OCI-LY7 (cell line): Measurements from ENCODE around the gene PLCL2. TPM values are rescaled to one million over a fixed set of nuclear protein-coding genes. Genes with fewer than 3 reads are reported as not detected.

Experiments
- BruUV-seq: library from RNA; stranded (reverse); fragments of 400-500 nt; replicated peaks from 2 replicates; lab custom pipeline; 2021; lab: Mats Ljungman, UMichigan
- CTCF ChIA-PET: fragments of 300-600 bp; sonication (Branson Sonifier 250); formaldehyde crosslinking; loops from one replicate; lab custom pipeline; 2022; ENCODE audit warnings: antibody characterized with exemption; ENCODE audit not compliant: unreplicated experiment; lab: Charles Lee
- POLR2A ChIA-PET: fragments of 300-600 bp; sonication (Branson Sonifier 250); formaldehyde crosslinking; loops from one replicate; lab custom pipeline; 2022; ENCODE audit warnings: antibody characterized with exemption; lab: Charles Lee
- DNase-seq: peaks from one replicate; pipeline ENCODE4 v3.0.0-alpha.2; 2015; ENCODE audit warnings: low spot score
- H2AFZ ChIP-seq: fragments of 200-600 bp; sonication (generic), shearing (Covaris generic); 2 replicates; pipeline ENCODE4 v1.6.1; 2014; ENCODE audit warnings: mild to moderate bottlenecking, antibody characterized with exemption, low read length, moderate library complexity
- H3K27ac ChIP-seq: fragments of 200-600 bp; sonication (generic); 2 replicates; pipeline ENCODE4 v1.5.1; 2014; ENCODE audit warnings: mixed run types, low read depth, mild to moderate bottlenecking, moderate library complexity, low read length, inconsistent platforms; ENCODE audit not compliant: poor library complexity, severe bottlenecking
- H3K36me3 ChIP-seq: fragments of 200-600 bp; sonication (generic); 2 replicates; pipeline ENCODE4 v1.6.1; 2014; ENCODE audit warnings: mild to moderate bottlenecking, antibody characterized with exemption, low read length, moderate library complexity, mixed read lengths; ENCODE audit not compliant: insufficient read depth
- H3K4me1 ChIP-seq: fragments of 200-600 bp; sonication (generic); 2 replicates; pipeline ENCODE4 v1.5.1; 2014; ENCODE audit warnings: mild to moderate bottlenecking, low read length; ENCODE audit not compliant: insufficient read depth, poor library complexity, severe bottlenecking
- H3K4me2 ChIP-seq: fragments of 200-600 bp; sonication (generic); 2 replicates; pipeline ENCODE4 v1.6.1; 2014; ENCODE audit warnings: mild to moderate bottlenecking, low read length
- H3K4me3 ChIP-seq: fragments of 200-600 bp; sonication (generic); 2 replicates; pipeline ENCODE4 v1.5.1; 2014; ENCODE audit warnings: mild to moderate bottlenecking, low read depth, low read length; ENCODE audit not compliant: poor library complexity, severe bottlenecking
- H3K79me2 ChIP-seq: fragments of 200-600 bp; sonication (generic); 2 replicates; pipeline ENCODE4 v1.6.1; 2016; ENCODE audit warnings: low read depth, mild to moderate bottlenecking, low read length, moderate library complexity, mixed read lengths; ENCODE audit not compliant: insufficient read depth
- H3K9me2 ChIP-seq: fragments of 200-600 bp; sonication (generic); 2 replicates; pipeline ENCODE4 v1.6.1; 2016; ENCODE audit warnings: mild to moderate bottlenecking, low read length, mixed read lengths; ENCODE audit not compliant: insufficient read depth
- H3K9me3 ChIP-seq: fragments of 200-600 bp; sonication (generic); 2 replicates; pipeline ENCODE4 v1.6.1; 2014; ENCODE audit warnings: mild to moderate bottlenecking, mixed run types, low read length, mixed read lengths
- H4K20me1 ChIP-seq: fragments of 200-600 bp; sonication (generic); 2 replicates; pipeline ENCODE4 v1.6.1; 2014; ENCODE audit warnings: mild to moderate bottlenecking, antibody characterized with exemption, low read length, moderate library complexity, mixed read lengths; ENCODE audit not compliant: insufficient read depth
- CTCF ChIP-seq: fragments of 200-600 bp; sonication (generic); conservative IDR thresholded peaks from 2 replicates; pipeline ENCODE4 v1.5.1; 2014; ENCODE audit warnings: mild to moderate bottlenecking, antibody characterized with exemption, low read length, moderate library complexity, mixed read lengths
- EZH2phosphoT487 ChIP-seq: fragments of 200-600 bp; sonication (generic); IDR thresholded peaks from 2 replicates; pipeline ENCODE4 v1.6.1; 2018; ENCODE audit warnings: low read depth, borderline replicate concordance, mild to moderate bottlenecking, mixed run types, antibody characterized with exemption, low read length, moderate library complexity, mixed read lengths
- intact Hi-C: fragments of 100-400 bp; cut with micrococcal nuclease; formaldehyde crosslinking; loops from one replicate; pipeline ENCODE4 v1.10.0; 2022; ENCODE audit not compliant: unreplicated experiment
- total RNA-seq, 2 experiments: library from RNA; depleted of rRNA in 1 of 2; stranded (reverse); fragments of >200 nt in 1 of 2; shearing (Covaris generic) in 1 of 2; gene quantifications; 2 replicates each; pipeline ENCODE4 v1.2.3, GENCODE V29; 2014 to 2022

The PLCL2 gene
- total RNA-seq, 2 experiments from 2014 or later: 34.1 to 41.6 TPM

DNA sequence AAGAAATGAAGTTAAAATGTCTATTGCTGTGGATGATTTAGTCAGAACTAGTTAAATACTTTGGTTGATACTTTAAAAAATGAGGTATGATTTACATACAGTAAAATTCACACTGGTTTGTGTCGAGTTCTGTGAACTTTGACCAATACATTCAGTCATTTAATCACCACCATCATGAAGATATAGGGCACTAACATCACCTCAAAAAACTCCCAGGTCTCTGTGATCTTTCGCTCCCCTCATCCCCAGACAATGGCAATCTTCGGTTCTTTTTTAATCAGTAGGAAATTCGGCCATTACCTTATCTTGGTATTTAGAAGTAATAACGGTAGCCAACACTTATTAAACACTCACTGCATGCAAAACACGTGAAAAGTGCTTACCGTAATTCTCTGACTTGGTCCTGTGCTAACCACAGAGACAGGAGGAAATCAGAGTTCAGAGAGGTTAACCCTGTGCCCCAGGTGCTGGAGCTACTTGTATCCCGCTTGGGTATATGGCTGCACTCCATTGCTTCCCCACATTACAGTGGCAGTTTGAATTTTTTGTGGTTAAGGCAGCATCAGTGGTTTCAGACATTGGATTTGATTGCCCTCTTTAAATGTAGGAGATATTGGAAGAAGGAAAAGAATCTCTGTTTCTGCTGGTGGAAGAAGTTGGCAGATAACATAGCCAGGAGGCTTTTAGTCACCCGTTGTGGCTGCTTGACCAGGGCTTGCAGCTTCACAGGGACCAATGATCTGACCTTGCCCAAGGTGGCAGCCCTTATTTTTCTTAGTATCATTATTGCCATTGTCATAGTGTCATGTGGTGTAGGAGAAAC is 4.2 kb downstream of the PLCL2 start:
- H3K4me3 ChIP-seq: peak overlapping the region; percentile 76
- H2AFZ ChIP-seq: peak overlapping the region; percentile 28; the same call in 1 of the 2 replicates
- H3K79me2 ChIP-seq: peaks cover 88% of the 10 kb centered on the region
- H3K9me3 ChIP-seq: no peaks in the 10 kb centered on the region
- DNase-seq: peak; percentile 80
- H4K20me1 ChIP-seq: peaks cover 16% of the 10 kb centered on the region; the same call in 1 of the 2 replicates
- H3K27ac ChIP-seq: peak overlapping the region; percentile 66
- BruUV-seq: no TSS peak
- intact Hi-C loops: loop anchor here (1.0 kb wide), 2 partner anchors 23 to 143 kb away; no protein-coding TSS in a partner anchor
- peaks cover 6% of the 10 kb centered on the region; the same call in 1 of the 2 replicates for H3K36me3 ChIP-seq
- H3K4me2 ChIP-seq: peak overlapping the region; percentile 86
- POLR2A ChIA-PET: interaction anchor here (0.8 to 7.5 kb wide), 14 partner anchors 9 to 448 kb away, joined by 3 to 96 read pairs (median 4); no protein-coding TSS in a partner anchor
- H3K9me2 ChIP-seq: no peaks in the 10 kb centered on the region
- peaks cover 70% of the 10 kb centered on the region for H3K4me1 ChIP-seq
- TF ChIP-seq CTCF (no peak), EZH2phosphoT487 (no peak)
- CTCF ChIA-PET: interaction anchor here (1.3 kb wide), 1 partner anchor 151 kb away, joined by 5 read pairs; no protein-coding TSS in a partner anchor

DNA sequence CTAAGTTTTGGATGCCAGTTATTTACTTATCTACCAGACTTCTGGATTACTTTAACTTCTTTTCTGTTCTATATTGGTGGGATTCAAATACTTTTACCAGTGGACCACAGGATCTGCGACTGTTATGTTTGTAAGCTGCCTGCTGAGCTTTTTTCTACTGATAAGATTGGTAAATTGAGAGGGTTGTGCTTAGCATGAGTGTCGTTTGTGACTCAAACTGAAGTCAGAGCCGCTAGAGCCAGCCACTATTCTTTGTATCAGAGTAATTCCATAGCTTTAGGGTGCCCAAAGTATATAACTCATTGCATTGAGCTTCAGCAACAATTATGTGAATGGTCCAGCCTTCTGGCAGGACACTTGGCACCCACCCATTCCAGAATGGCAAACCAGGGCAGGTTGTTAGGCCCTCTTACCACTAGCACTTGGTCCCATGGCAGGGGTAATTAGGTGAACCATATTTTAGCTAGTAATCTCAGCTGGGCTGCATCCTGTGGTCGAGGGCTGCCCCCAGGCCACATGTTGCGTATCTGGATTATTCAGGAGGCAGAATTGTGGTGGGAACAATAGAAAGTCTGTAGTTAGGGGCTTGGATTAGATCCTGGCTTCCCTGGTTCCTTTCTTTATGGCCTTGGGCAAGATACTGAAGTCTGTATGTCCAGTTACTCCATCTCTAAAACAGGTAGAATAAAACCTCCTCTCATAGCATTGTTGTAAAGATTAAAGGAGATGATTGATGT is 6.0 kb downstream of the PLCL2 start:
- no peaks in the 10 kb centered on the region for H3K9me2 ChIP-seq
- intact Hi-C loops: loop anchor here (10.0 kb wide), 2 partner anchors 456 to 854 kb away; partner anchors contain the start of gene TBC1D5
- peaks cover 8% of the 10 kb centered on the region; the same call in 1 of the 2 replicates for H3K9me3 ChIP-seq
- H4K20me1 ChIP-seq: peaks cover 16% of the 10 kb centered on the region; the same call in 1 of the 2 replicates
- H3K79me2 ChIP-seq: peaks cover 100% of the 10 kb centered on the region
- no peak for DNase-seq
- H3K4me2 ChIP-seq: peak overlapping the region; percentile 86
- TF ChIP-seq EZH2phosphoT487: no peak
- TF ChIP-seq CTCF: no peak
- peak overlapping the region; percentile 15 for H3K4me3 ChIP-seq
- ChIA-PET POLR2A (interaction anchor here (1.0 to 7.5 kb wide), 3 partner anchors 7 to 141 kb away, joined by 3 to 96 read pairs (median 5); no protein-coding TSS in a partner anchor), CTCF (no interaction called here)
- H3K36me3 ChIP-seq: peaks cover 16% of the 10 kb centered on the region; the same call in 1 of the 2 replicates
- H3K27ac ChIP-seq: peak overlapping the region; percentile 21
- peaks cover 82% of the 10 kb centered on the region for H3K4me1 ChIP-seq
- no TSS peak for BruUV-seq
- no peak overlapping the region for H2AFZ ChIP-seq
